ENCODE data around the gene DMWD.

Gene DMWD

GRCh38 chr19:45772130-45772840, 20.4 kb downstream of the DMWD start:
- CTCF ChIA-PET = interaction anchor here (1.0 to 9.9 kb wide), 4 partner anchors 10 to 45 kb away, joined by 3 to 170 read pairs (median 20); partner anchors contain the start of gene DMPK
- no peak for DNase-seq (ENCODE audit: low read depth, low spot score)
- no peak overlapping the region for H3K4me3 ChIP-seq (ENCODE audit: low read depth, low read length)
- no peak for TF ChIP-seq CTCF (IDR thresholded peaks at IDR 0.05; ENCODE audit: insufficient read depth, low read length, missing control alignments)
- POLR2A ChIA-PET = interaction anchor here (1.0 to 6.2 kb wide), 2 partner anchors 10 to 27 kb away, joined by 3 to 65 read pairs; partner anchors contain the start of gene DMPK

GRCh38 chr19:45771311-45771933, 21.2 kb downstream of the DMWD start:
- no peak for DNase-seq (ENCODE audit: low read depth, low spot score)
- POLR2A ChIA-PET = interaction anchor here (0.9 to 6.2 kb wide), 5 partner anchors 10 to 68 kb away, joined by 3 to 65 read pairs (median 31); partner anchors contain the start of gene DMPK
- no peak for TF ChIP-seq CTCF (IDR thresholded peaks at IDR 0.05; ENCODE audit: insufficient read depth, low read length, missing control alignments)
- H3K4me3 ChIP-seq (ENCODE audit: low read depth, low read length) = no peak overlapping the region
- CTCF ChIA-PET = interaction anchor here (1.0 to 9.9 kb wide), 7 partner anchors 11 to 46 kb away, joined by 3 to 170 read pairs (median 36); partner anchors contain the start of genes DMPK and DMWD

GRCh38 chr19:45770192-45771101, 22.2 kb downstream of the DMWD start:
- CTCF ChIA-PET = interaction anchor here (0.8 to 9.9 kb wide), 18 partner anchors 8 to 112 kb away, joined by 3 to 170 read pairs (median 11); partner anchors contain the start of genes DMPK, DMWD, FBXO46 and QPCTL
- TF ChIP-seq CTCF (IDR thresholded peaks at IDR 0.05; ENCODE audit: insufficient read depth, low read length, missing control alignments) = peak; percentile 93
- POLR2A ChIA-PET = interaction anchor here (0.6 to 6.2 kb wide), 14 partner anchors 9 to 415 kb away, joined by 3 to 65 read pairs (median 5); partner anchors contain the start of genes DMPK, FBXO46, QPCTL and SNRPD2
- peak overlapping the region; percentile 58 for H3K4me3 ChIP-seq (ENCODE audit: low read depth, low read length)
- DNase-seq (ENCODE audit: low read depth, low spot score) = peak; percentile 86

- DNase-seq (ENCODE audit: low read depth, low spot score) = no peak
- peak overlapping the region; percentile 58 for H3K4me3 ChIP-seq (ENCODE audit: low read depth, low read length)
- no peak for TF ChIP-seq CTCF (IDR thresholded peaks at IDR 0.05; ENCODE audit: insufficient read depth, low read length, missing control alignments)
- ChIA-PET CTCF (interaction anchor here (0.8 to 9.9 kb wide), 23 partner anchors 9 to 113 kb away, joined by 3 to 170 read pairs (median 6); partner anchors contain the start of genes DMPK, DMWD, FBXO46 and QPCTL), POLR2A (interaction anchor here (0.6 to 6.2 kb wide), 9 partner anchors 12 to 77 kb away, joined by 3 to 65 read pairs (median 15); partner anchors contain the start of genes DMPK, DMWD, FBXO46 and QPCTL)
Observed at GRCh38 chr19:45769821-45770191, 22.8 kb downstream of the DMWD start.

- no peak for TF ChIP-seq CTCF (IDR thresholded peaks at IDR 0.05; ENCODE audit: insufficient read depth, low read length, missing control alignments)
- H3K4me3 ChIP-seq (ENCODE audit: low read depth, low read length) = peak within 1 kb of the TSS; percentile 77
- peak; percentile 73 for DNase-seq (ENCODE audit: low read depth, low spot score)
- CTCF ChIA-PET = interaction anchor here (0.6 to 9.9 kb wide), 27 partner anchors 9 to 256 kb away, joined by 3 to 170 read pairs (median 6); partner anchors contain the start of genes DMPK, DMWD, FBXO46 and QPCTL
- POLR2A ChIA-PET = interaction anchor here (0.6 to 6.2 kb wide), 13 partner anchors 13 to 76 kb away, joined by 3 to 65 read pairs (median 6); partner anchors contain the start of genes DMPK, DMWD, FBXO46 and QPCTL
Observed at GRCh38 chr19:45768984-45769782, 23.5 kb downstream of the DMWD start, which contains the start of gene SIX5. Gene SIX5 (minus strand): TSS chr19:45769252. CDS start chr19:45768844, 408 bp downstream.

All from AG04449 (cell line).